PC-9 (cell line): Measurements from ENCODE around the gene ADAMTS7.

Source experiments
- EZH2 ChIP-seq: fragments of 200-600 bp; sonication (generic); IDR thresholded peaks from 2 replicates; pipeline ENCODE4 v1.8.0; 2017; ENCODE audit warnings: antibody characterized with exemption, low read depth
- TF ChIP-seq, protein P1 (sequence below): fragments of 200-600 bp; sonication (generic); conservative IDR thresholded peaks from 2 replicates; pipeline ENCODE4 v1.6.1; 2017; ENCODE audit warnings: mixed run types, antibody characterized with exemption, mild to moderate bottlenecking, moderate library complexity

GRCh38 chr15:78850941-78851755 is 39.9 kb upstream of the ADAMTS7 start:
- TF ChIP-seq, protein P1, sequence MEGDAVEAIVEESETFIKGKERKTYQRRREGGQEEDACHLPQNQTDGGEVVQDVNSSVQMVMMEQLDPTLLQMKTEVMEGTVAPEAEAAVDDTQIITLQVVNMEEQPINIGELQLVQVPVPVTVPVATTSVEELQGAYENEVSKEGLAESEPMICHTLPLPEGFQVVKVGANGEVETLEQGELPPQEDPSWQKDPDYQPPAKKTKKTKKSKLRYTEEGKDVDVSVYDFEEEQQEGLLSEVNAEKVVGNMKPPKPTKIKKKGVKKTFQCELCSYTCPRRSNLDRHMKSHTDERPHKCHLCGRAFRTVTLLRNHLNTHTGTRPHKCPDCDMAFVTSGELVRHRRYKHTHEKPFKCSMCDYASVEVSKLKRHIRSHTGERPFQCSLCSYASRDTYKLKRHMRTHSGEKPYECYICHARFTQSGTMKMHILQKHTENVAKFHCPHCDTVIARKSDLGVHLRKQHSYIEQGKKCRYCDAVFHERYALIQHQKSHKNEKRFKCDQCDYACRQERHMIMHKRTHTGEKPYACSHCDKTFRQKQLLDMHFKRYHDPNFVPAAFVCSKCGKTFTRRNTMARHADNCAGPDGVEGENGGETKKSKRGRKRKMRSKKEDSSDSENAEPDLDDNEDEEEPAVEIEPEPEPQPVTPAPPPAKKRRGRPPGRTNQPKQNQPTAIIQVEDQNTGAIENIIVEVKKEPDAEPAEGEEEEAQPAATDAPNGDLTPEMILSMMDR, result no peak
- no peak for TF ChIP-seq EZH2
